Central memory CD8-positive, alpha-beta T cell (primary cell): ENCODE measurements around the gene EFCAB8.

ENCODE experiments used
- ATAC-seq: fragments of 150-1000 bp; cut with Tn5 transposase; replicated peaks from 2 replicates; pipeline ENCODE4 v1.10.0; 2022; ENCODE audit warnings: mild to moderate bottlenecking, moderate FRiP score, moderate number of reproducible peaks; ENCODE audit not compliant: poor library complexity, severe bottlenecking; ENCODE audit errors: extremely low read depth
- DNase-seq, 2 donors: peaks; one replicate each; pipeline ENCODE4 v3.0.0; 2021; ENCODE audit warnings: low spot score in 2 of 2
- H3K27ac Mint-ChIP-seq: one replicate; pipeline ENCODE4 v1.8.0; 2022; ENCODE audit warnings: low read depth, mild to moderate bottlenecking, moderate library complexity, mixed read lengths
- H3K27me3 Mint-ChIP-seq: one replicate; pipeline ENCODE4 v1.8.0; 2022; ENCODE audit warnings: mixed read lengths
- H3K36me3 Mint-ChIP-seq: one replicate; pipeline ENCODE4 v1.8.0; 2022; ENCODE audit warnings: mild to moderate bottlenecking, moderate library complexity, mixed read lengths; ENCODE audit not compliant: insufficient read depth
- H3K4me1 Mint-ChIP-seq: one replicate; pipeline ENCODE4 v1.8.0; 2022; ENCODE audit warnings: mixed read lengths
- H3K4me3 Mint-ChIP-seq: one replicate; pipeline ENCODE4 v1.8.0; 2022; ENCODE audit warnings: mild to moderate bottlenecking, moderate library complexity, mixed read lengths
- H3K9me3 Mint-ChIP-seq: one replicate; pipeline ENCODE4 v1.8.0; 2022; ENCODE audit warnings: mixed read lengths

EFCAB8 gene

DNA sequence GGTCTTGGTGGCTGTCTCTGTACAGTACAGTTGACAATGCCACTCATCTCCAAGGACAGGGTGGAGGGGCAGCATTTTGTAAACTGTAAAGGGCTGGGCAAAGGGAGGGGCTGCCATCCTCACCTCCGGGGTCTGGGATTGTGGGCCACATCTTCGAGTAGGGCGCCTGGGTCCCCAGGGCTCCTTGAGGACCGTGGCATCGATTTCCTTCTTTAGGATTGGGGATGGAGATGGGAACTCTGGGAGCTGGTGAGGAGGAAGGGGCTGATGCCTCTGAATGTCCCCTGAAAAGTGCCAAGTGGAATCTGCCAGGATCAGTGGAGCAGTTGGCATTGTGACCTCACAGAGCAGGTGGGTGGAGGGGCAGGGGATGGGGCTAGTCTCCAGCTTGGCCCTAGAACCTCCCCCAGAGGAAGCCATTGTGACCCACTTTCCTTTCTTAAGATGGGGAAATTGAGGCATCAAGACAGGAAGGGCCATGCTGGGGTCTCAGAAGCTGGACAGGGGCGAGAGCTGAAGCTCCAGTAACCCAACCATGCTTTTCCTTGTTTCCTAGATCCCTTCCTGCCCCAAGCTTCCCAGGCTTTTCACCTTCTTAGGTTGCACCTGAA, 145.5 kb downstream of the EFCAB8 start, which contains the start of gene SUN5:
TSS of gene SUN5 (minus strand) at position 293 of the 611 bp plus-strand sequence. CDS start at position 200, 93 bp downstream.
- Mint-ChIP-seq H3K4me3 (no peak within 1 kb of the TSS), H3K36me3 (no peaks in the 10 kb centered on the region), H3K27ac (no peak within 1 kb of the TSS), H3K4me1 (peaks cover 5% of the 10 kb centered on the region), H3K9me3 (peaks cover 6% of the 10 kb centered on the region), H3K27me3 (no peaks in the 10 kb centered on the region)
- no peak for ATAC-seq
- no peak for DNase-seq

GRCh38 chr20:33005132-33005566, 146.4 kb downstream of the EFCAB8 start:
- Mint-ChIP-seq H3K27ac (no peak overlapping the region), H3K9me3 (peaks cover 6% of the 10 kb centered on the region), H3K36me3 (no peaks in the 10 kb centered on the region), H3K4me3 (no peak overlapping the region), H3K27me3 (no peaks in the 10 kb centered on the region), H3K4me1 (peaks cover 5% of the 10 kb centered on the region)
- ATAC-seq (no peak), DNase-seq (no peak)

- Mint-ChIP-seq H3K36me3 (no peaks in the 10 kb centered on the region), H3K27ac (no peak overlapping the region), H3K4me3 (no peak overlapping the region), H3K4me1 (peaks cover 5% of the 10 kb centered on the region), H3K27me3 (no peaks in the 10 kb centered on the region), H3K9me3 (peaks cover 6% of the 10 kb centered on the region)
- ATAC-seq (no peak), DNase-seq (no peak)
These were observed 147.4 kb downstream of the EFCAB8 start for GRCh38 chr20:33005908-33006775.

DNA sequence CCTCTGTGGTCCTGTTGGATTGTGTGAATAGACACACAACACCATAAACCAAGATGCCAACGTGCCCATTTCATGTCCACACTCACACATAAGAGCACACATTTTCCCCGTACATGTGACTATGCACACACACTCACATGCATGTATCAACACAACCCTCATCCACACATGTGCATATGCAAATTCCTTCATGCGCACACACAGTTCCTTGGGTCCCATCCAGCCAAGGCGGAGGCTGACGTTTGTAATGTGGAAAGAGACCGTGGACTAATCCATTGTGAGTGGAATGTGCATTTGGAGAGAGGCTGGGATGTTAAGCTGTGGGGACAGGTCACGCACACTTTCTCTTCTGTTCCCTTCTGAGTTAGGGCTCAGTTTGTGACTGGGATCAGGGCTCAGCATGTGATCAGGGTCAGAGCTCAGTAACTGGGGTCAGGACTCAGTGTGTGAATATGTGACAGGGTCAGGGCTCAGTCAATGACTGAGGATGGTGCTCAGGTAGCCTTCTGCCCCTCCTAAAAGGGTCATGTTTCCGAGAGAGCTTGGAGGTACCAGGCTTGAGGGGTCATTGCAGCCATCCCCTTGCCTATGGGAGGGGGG, 148.2 kb downstream of the EFCAB8 start:
- Mint-ChIP-seq H3K4me1 (peaks cover 5% of the 10 kb centered on the region), H3K27ac (no peak overlapping the region), H3K4me3 (no peak overlapping the region), H3K9me3 (peaks cover 6% of the 10 kb centered on the region), H3K36me3 (no peaks in the 10 kb centered on the region), H3K27me3 (no peaks in the 10 kb centered on the region)
- no peak for DNase-seq
- no peak for ATAC-seq

DNA sequence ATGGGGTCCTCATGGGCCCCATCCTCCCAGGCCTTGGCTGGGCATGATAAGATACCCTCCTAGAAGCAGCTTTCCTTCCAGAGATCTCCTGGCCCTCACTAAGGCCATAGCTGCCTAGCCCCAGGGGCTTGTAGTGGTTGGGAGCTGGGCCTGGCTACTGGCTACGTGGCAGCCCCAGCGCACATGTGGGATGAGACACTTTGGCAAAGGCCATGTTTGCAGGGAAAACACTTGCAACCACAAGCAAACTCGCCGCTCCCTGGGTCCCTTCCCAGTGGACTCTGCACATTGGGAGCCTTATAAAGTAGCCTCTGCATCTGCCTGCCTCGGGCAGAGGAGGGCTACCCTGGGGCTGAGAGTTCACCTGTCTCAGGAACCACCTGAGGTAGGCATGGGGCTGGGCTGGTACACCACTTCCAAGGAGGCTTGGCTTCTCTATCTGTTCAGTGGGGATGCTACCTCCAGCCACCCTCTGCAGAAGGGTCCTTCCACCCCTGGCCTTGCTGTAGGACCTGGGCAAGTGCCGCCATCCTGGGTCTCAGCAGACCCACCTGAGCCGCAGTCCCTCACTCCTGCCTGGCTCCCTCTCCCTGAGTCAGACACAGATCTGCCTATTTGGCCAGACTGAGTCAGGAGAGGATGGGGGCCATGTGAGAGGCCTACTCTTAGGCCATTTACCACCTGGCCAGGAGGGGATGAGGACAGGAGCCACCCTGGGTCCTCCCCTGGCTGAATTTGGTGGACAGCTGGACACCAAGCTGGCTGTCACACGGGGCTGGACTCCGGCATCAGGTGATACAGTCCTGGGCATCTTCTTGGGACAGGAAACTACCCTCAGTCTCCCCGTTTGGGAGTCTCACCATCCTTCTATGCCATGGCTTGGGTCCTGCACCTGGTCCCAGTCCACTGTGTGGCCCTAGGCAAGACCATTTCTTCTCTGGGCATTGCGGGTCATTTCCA, 148.9 kb downstream of the EFCAB8 start, which contains the start of gene BPIFB2:
TSS of gene BPIFB2 (plus strand) at position 329 of the 960 bp plus-strand sequence. CDS start 871 bp downstream, outside the sequence.
- H3K36me3 Mint-ChIP-seq = no peaks in the 10 kb centered on the region
- peaks cover 6% of the 10 kb centered on the region for H3K9me3 Mint-ChIP-seq
- no peak for ATAC-seq
- no peak within 1 kb of the TSS for H3K4me3 Mint-ChIP-seq
- H3K27me3 Mint-ChIP-seq = no peaks in the 10 kb centered on the region
- H3K27ac Mint-ChIP-seq = no peak within 1 kb of the TSS
- DNase-seq = no peak
- H3K4me1 Mint-ChIP-seq = peaks cover 5% of the 10 kb centered on the region

DNA sequence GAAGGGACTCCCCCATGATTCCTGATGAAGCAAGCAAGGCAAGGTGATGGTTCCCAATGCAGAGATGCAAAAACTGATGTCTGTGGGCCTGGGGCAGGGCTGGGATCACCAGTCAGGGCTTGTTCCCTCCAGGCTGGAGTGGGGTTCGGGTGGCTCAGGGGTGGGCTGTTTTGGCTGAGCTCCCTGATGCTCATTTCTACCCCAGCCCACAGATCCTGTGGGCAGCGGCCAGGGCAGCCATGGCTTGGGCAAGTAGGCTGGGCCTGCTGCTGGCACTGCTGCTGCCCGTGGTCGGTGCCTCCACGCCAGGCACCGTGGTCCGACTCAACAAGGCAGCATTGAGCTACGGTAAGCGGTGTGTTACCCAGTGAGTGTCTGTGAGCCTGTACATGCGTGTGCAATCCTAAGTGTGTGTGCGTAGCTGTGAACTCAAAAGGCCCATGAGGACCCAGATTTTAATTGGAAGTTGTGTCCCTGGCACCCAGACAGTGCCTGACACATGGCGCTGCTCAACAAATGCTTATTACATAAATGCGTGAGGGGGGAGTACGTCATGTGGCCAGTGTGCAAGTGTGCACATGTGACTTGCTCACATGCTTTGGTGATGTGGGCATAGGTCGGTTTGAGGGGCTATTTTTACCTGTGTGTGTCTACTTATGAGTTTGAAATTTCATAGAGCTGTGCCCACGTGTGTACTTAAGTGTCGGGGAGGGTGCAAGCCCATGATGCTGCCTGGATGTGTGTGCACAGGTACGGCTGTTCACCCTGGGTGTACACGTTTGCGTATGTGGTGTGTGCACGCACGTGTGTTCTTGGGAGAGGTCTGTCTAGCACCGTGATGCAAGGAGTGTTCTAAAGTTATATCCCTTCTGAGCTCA, 149.9 kb downstream of the EFCAB8 start:
- no peak for ATAC-seq
- Mint-ChIP-seq H3K27ac (no peak overlapping the region), H3K4me3 (no peak overlapping the region), H3K9me3 (peaks cover 6% of the 10 kb centered on the region), H3K36me3 (no peaks in the 10 kb centered on the region), H3K4me1 (peaks cover 5% of the 10 kb centered on the region), H3K27me3 (no peaks in the 10 kb centered on the region)
- DNase-seq = no peak

- Mint-ChIP-seq H3K9me3 (peaks cover 6% of the 10 kb centered on the region), H3K4me1 (peaks cover 5% of the 10 kb centered on the region), H3K27me3 (no peaks in the 10 kb centered on the region), H3K36me3 (no peaks in the 10 kb centered on the region), H3K4me3 (no peak overlapping the region), H3K27ac (no peak overlapping the region)
- no peak for DNase-seq
- ATAC-seq = no peak
These were observed 150.8 kb downstream of the EFCAB8 start for GRCh38 chr20:33009214-33010132.

- H3K27ac Mint-ChIP-seq = no peak overlapping the region
- DNase-seq = no peak
- H3K27me3 Mint-ChIP-seq = no peaks in the 10 kb centered on the region
- ATAC-seq = no peak
- peaks cover 4% of the 10 kb centered on the region for H3K9me3 Mint-ChIP-seq
- H3K4me3 Mint-ChIP-seq = no peak overlapping the region
- no peaks in the 10 kb centered on the region for H3K36me3 Mint-ChIP-seq
- H3K4me1 Mint-ChIP-seq = peaks cover 4% of the 10 kb centered on the region
These were observed 151.4 kb downstream of the EFCAB8 start for GRCh38 chr20:33010133-33010504.

DNA sequence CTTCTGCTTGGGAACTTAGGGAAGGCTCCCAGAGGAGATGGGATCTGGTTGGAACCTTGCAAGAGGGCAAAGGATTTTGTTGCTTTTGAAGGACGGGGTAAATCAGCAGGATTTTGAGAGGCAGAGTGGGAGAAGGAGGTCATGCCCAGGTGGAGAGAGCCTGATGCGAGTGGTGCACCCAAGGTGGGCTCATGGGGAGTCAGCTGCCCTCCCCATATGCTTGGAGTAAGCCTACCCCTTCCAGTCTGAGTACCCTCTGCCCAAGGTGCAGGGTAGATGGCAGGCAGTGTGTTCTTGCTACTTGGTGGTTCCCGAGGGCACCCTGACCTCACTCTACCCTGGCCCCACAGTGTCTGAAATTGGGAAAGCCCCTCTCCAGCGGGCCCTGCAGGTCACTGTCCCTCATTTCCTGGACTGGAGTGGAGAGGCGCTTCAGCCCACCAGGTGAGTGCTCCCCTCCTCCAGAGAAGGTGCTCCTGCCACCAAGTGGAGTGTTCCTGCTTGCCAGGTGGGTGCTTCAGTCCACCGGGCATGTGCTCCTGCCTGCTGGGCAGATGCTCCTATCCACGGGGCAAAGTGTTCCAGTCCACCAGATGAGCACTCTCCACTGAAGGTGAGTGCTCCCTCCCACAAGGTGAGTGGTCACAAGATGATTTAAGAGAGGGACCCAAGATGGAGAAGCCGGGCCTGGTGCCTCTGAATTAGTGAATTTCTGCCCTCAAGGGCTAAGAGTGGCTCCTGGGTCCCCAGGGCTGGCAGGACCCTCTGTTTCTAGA, 152.1 kb downstream of the EFCAB8 start:
- H3K4me3 Mint-ChIP-seq = no peak overlapping the region
- ATAC-seq = no peak

More for the DNA sequence above, 152.1 kb downstream of the EFCAB8 start:
- H3K4me1 Mint-ChIP-seq = no peaks in the 10 kb centered on the region
- H3K36me3 Mint-ChIP-seq = no peaks in the 10 kb centered on the region
- H3K27me3 Mint-ChIP-seq = no peaks in the 10 kb centered on the region
- H3K9me3 Mint-ChIP-seq = no peaks in the 10 kb centered on the region
- DNase-seq = no peak
- H3K27ac Mint-ChIP-seq = no peak overlapping the region
